Activated CD8-positive, alpha-beta memory T cell treated with anti-CD3 and anti-CD28 coated beads, Interleukin-2, amount 50 U/mL, for 24 hours (primary cell): ENCODE measurements around the gene KIAA0825.

Experiments
- DNase-seq: peaks from one replicate; pipeline ENCODE4 v3.0.0-alpha.2; 2020; ENCODE audit errors: extremely low read depth

The KIAA0825 gene

DNA sequence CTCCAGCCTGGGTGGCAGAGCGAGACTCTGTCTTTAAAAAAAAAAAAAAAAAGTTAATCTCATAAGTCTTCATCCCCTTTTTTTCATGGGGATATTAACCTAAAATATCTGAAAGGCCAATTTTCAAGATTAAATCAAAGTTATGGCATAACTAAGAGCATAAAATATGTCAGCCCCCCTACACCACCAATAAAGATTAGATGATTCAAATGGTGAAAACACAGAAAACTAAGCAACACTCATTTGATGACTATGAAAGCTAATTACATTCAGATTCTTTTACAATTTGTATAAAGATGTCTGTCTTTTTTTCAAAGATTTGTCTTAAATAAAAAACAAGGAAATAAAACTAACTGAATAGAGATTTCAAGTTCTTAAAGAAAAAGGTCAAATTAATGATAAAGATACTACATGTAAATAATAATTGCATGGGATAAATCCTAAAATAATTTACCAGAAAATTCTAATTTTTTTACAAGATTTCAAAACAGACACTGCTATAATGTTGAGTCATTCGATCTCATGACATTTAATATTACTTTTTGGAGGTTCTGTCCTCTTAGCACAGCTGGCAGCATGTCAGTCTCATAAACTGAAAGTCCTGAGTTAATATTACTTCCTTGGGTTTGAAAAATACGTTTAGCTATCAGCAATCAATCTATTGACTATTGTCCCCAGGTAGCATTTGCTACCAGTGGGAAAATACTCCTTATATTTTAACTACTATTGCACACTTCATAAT lies 112.9 kb downstream of the KIAA0825 start:
- no peak for DNase-seq

DNA sequence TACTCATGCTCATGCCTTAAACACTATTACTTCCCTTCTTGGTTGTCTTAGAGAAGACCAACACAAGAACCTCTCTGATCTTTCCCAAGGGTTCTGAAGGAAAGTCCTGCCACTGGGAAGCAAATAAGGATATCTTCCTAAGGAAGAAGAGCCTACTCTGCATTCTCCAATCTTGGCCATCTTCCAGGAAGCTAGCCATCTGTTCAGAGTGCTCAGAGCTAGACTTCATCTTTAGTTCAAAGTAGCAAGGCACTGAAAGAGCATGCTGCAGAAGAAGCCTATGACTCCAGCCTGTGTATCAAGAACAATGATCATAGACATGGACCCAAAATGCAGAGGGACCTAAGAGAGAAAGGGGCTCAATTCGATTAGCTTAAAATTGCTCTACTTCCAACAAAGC lies 114.7 kb downstream of the KIAA0825 start:
- DNase-seq = no peak

DNA sequence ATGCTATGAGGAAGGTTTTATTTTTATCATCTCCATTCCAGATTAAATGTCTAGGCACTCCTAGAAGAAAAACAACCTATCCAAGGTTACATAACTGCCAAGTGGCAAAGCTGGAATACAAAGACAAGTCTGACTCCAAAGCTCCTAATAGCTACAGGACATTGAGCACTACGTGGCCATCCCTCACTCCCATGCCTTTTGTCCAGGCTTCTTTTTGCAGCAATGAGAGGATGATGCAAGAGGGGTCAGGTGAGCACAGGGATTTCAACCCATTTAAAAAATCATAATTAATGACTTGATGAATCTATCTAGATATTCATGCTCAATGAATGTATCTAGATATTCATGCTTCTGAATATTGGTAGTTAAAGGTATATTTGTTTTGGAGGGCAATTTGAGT lies 117.0 kb downstream of the KIAA0825 start:
- DNase-seq = no peak

DNA sequence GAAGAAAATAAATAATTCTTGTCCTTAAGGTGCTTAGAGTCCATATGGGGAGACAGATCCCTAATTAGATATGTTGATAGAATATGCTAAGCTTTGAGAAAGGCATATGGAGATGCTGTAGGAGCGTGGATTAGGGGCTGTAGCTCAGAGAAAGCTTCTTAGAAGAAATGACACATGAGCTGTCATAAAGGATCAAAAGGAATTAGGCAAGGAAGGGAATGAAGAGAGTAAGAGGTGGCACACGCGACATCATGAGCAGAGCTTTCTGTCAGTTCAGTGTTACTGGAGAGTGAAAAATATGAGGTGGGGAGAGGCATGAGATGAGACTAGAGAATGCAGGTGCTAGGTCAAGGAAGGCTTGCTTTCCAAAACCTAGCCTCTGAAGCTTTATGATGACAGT lies 118.6 kb downstream of the KIAA0825 start:
- no peak for DNase-seq

DNA sequence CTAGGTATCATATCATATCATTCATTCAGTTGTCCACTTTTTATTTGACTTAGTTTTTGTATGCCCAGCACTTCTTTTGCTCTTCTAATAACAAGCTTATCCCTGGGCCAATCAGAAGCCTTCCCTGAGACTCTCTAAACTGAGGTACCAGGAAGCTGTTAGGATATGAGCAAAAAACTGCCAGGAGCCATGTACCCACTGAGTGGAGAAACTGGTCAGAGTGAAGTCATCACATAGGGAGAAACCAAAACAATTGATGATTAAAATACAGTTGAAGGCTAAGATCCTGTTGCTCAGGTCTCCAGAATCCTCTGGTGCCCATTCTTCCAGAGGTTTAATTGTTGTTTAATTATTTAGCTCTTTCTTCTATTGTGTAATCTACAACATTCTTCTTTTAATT lies 120.2 kb downstream of the KIAA0825 start:
- DNase-seq = no peak

DNA sequence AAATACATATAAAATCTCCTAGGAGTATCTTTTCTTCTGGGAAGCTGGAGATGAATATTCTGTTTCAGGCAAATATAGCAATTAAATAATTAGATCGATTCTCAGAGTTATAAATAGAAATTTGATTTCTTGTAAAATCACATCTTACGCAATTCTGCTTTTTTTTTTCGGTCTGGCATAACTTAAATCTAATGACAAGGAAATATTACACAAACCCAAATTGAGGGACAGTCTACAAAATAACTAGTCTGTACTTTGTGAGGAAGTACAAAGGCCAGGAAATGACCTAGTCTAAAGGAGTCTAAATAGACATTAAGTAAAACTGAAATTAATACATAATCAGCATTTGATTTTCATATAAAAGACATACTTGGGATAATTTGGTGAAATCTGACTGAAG lies 133.3 kb downstream of the KIAA0825 start:
- no peak for DNase-seq

DNA sequence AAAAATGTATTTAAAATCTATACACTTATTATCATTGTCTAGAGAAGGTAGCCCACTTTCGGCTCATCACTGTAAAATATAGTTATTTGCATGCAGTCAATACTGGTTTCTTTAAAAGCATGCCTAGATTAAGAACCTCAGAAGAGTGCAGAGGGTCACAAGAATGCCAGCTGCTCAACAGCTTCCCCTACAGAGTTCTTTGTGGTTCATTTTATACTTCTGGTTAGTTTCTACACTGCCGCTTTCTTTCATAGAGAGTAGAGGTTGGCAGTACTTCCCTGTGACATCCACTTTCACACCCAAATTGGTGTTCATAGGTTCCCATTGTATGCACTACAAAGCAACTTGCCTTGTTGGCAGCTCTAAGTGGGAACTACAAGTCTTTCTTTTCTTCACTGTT lies 137.3 kb downstream of the KIAA0825 start:
- no peak for DNase-seq

DNA sequence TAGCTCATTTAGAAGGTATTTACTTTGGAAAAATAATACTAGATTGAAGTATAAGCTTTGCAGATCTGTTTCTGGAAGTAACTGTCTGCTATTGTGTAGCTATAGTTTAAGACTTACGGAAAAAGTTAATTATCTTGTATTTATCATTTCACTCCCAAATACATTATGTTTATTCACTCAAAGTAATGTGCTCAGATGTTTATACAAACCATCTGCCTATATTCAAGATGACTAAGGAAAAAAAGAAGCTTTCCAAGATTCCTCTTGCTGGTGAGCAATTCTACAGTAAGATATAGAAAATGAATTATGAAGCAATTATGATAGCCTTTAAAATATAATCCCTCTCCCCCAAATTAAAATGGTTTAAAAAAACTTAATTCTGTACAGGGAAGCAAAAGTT lies 137.9 kb downstream of the KIAA0825 start:
- DNase-seq = no peak

DNA sequence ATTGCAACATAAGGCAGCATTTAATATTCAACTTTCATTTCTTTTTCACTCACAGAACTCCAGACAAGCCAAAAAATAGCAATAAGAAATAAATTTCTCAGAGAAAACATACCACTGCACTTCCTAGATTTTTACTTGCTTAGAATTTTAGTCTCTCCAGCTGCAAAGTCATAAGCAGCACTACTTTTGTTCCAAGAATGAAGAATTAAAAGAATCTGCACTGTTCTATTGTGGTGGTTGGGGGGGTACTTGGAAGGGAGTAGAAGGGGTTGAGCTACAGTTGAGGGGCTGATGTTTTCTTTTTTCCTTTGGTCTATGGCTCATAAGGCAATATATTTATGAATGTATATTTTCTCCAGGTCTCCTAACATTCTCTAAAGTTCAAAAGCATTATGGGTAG lies 144.5 kb downstream of the KIAA0825 start:
- DNase-seq = no peak

DNA sequence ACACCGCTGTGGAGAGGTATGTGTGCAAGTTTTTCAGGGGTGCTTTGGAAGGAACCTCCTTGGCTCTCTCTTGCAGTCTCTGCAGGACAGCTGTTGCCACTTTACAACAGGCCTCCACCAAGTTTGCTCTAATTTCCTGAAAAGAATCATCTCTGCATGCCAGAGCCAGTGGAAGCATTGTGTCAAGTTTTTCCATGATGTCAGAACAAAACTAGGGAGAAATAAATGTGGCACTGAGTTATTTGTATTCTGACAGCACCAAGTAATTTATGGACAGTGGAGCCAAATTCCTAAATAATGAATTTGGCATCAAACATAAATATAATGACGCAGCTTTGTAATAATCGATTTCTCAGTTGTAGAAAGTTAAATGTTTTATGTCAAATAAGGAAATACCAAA lies 146.9 kb downstream of the KIAA0825 start:
- DNase-seq = no peak

DNA sequence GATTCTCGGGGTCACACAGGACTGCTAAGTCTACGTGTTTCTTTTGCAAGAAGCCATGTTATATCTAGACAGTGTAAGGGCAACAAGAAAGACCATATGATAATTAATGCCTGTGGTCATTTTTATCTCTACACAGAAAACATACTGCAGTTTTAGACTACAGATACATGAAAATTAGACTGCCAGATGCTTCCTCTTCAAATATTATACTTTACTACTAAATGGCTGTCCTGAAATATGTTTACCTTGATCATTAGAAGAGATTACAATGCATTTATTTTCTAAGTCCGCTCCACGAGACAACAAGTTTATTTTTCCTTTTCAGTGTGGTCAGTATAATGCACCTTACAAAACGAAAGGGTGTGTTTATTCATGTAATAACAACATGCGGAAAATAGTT lies 147.6 kb downstream of the KIAA0825 start:
- no peak for DNase-seq

DNA sequence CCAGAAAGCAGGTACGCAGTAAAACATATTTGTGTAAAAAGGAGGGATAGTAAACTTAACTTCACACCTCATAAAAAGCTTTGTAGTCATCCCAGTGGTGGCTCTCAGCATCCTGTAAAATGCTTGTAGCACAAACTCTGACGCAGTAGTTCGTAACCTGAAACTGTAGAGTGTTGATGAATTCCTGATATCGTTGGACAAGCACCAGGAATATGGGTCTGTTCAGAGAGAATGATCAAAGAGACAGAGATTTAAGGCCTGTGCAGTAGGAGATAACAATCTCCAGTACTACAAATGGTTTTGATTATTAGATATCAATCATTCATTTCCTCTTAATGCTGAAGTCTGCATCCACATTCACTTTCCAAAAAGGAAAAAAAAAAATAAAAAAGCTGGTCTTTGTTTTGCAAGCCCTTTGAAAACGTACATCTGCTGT lies 148.5 kb downstream of the KIAA0825 start:
- no peak for DNase-seq

DNA sequence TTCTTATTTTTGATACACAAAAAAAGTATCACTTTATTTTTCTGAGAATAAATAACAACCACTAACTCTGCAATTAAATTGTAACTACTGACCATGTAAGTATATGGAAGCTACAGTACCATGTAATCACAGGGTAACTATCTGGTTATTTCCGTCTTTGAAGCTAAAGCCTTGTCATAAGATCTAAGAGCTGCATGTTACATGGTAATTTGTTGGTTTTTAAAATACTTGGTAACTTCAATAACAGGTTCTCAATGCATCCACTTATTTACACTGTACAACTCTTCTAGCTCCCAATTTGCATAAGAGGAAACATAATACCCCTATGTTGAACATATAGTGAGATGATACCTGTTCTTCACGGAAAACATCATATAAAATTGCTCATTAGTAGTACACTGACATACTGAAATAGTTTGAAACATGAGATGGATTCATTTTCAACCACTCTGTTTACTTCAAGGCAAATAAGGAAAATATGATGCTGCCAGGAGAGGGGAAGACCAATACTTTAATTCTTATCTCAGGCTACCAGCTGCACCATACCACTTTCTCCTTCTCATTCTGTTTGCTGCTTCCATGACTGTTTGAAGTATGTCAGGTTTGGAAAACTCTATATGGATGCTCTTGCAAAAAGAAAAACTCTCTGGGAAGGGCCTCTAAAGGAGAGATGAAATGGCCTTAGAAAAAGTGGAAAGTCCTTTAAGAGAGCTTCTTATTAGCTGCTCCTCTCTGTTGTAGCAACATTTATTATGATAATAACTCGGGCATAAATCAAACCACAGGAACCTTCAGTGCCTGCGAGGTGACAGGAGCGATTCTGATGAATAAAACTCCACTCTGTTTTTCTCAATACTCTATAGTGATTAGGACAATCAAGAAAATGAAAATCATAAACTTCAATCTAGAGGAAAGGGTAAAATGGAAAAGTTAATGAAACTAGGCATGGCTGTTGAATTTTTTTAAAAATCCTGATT lies 150.2 kb downstream of the KIAA0825 start:
- DNase-seq = no peak

DNA sequence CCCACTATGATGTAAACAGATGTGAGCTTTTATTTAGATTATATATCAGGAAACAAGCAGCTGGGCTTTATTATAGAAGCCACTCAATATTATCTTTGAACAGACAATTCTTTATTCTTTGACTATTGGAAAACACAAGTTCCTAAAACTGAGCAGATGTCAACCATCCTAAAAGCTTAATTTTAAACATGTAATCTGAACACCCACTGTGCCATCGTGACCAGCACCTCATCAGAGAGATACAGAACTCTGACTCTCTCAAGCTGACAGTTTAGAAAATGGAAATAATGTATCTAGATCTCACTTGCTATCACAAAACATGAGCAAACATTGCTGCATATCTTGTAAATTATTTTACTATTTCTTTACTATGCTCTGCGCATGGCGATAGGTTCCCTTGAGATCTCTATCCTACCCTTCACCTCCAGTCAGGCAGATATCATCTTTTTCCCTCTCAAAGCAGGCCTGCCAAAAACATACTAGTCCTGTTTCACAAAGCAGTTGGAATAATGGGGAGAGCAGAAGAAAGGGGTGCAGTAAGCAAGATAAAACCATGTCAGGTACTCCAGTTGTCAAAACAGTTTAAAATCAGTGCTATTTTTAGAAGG lies 151.0 kb downstream of the KIAA0825 start:
- no peak for DNase-seq

DNA sequence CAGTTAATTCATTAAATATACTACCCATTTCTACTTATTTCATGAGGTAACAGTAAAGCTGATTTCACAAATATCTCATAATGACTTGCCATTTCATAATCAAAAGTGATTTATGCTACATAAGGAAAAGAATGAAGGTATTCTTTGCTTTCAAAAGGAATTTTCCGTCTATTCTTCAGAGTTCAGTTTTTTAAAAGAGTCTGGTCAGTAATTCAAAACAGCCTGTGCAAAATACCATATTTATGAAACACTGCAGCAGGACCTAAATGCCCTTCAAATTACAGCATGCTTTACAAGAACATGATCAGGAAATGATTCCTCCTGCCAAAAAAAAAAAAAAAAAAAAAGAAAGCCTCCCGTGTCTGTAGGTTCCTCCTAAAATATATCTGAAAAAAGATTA lies 154.7 kb downstream of the KIAA0825 start:
- no peak for DNase-seq

DNA sequence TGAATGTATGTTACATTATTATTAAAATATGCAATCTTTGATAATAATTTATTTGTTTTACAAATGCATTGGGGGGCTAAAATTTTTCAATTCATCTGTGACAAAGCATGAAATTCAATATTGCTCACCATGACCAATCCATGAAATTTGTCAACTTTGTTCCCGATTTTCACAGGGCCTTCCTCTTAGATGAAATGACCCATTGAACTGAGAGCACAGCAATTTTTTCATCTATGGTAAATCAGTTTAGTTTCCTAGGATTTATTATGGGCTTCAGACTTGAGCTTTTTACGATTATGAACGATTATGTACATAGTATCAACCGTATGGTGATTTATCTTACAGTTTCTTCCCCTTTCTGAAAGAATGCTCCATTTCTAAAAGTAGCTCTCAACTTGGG lies 157.3 kb downstream of the KIAA0825 start:
- DNase-seq = no peak

DNA sequence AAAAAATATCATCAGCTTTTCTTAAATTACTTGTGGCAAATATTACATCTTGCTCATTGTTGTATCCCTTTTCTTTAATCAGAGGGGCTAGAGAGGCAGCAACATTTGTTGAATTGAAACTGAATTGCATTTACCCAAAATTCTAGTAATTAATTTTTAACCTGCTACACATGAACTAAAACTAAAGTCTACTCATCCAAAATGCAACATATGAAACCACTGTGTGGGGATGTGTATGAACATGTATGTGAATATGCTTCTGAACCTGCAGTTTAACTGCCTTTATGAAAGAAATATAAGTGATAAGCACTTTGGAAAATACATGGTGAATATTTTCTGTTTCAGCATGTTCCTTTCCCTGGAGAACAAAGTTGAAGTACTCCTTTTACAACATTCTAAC lies 158.5 kb downstream of the KIAA0825 start:
- DNase-seq = no peak

DNA sequence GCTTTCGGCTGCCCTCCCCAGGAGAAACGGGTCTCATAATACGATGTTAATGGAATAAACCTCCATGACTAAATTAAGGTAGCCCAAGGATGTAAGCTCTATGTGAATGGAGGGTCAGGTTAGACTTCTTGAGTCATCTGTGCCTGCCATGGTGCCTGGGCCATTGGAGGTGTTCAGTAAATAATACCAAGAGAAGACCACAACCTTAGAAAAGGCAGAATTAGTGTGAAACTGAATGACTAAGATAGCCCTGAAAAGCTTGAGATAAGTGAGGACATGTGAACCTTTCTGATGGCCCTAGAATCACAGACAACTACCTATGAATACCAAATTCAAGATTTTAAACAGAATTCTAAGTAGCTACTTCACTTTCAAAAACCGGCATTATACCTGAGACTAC lies 160.6 kb downstream of the KIAA0825 start:
- DNase-seq = no peak

DNA sequence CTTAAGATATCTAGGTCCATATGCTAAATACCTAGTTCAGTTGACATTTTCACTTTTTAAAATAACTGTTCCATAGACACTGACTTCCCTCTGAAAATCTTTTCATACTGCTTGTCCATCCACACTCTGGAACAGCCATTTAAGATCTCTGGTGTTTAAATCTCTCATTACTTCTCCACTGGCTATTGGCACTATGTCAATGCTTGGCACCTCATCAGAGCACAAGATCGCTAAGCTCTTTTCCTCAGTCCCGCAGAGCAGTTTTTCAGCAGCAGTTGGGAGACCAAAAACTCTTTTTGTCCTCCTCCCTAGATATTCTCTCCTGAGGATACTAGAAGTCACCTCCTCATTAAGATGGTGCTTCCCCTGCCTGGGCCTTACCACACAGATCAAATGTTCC lies 172.7 kb downstream of the KIAA0825 start:
- DNase-seq = no peak

DNA sequence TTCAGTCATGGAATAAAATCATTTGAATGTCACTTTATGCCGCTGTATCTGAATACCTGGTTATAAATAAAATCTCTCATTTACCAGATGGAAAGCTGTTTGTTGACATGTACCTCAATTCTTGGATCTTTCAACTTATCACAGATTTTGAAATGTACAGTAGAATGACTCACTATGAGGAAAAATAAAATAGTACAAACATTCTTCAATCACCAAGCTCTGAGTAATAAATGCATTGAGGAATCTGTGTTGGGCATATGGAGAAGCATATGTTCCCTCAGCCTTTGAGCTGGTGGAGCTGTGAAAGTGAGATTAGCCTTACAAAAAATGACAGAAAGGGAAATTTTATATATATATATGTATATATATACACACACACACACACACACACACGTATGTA lies 175.4 kb downstream of the KIAA0825 start:
- DNase-seq = no peak

DNA sequence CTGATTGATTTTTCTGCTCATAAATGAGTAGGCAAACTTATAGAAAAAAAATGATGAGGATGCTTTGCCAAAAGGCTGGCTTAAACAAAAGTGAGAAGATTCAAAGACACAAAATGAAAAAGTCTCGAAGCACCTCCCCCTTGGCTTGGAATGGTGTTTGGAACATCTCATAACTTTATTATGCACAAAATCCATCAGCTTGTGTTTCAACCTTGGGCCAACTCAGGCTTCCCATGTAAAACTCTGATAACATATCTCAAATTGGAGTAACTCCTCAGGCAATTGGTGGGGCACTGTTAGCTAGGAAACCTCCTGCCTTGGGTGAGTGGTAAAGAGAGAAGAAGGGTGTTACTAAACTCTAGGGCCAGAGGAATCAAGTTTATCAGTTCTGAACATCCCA lies 176.3 kb downstream of the KIAA0825 start:
- DNase-seq = no peak

DNA sequence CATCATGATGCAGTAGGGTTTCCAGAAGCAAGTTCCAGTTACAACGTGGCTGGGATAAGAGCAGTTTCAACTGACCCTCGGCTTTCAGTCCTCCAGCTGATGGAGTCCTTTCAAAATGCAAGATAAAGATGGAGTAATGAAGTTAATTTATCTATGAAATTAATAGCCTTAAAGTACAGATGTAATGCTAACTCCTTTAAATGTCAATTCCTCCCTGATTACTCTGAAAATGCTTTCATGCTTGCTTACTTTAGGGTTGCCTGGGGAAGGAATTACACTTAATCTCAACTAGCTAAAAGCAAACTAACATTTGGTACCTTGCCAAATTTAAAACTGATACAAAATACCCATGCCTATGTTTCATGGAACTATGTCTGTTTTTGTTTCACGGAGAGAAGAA lies 178.4 kb downstream of the KIAA0825 start:
- no peak for DNase-seq
